Rectal smooth muscle tissue (tissue), 1 donor: ENCODE measurements around the gene AMMECR1L.
"Not testable (repeated sequence)": the region's sequence is repeated elsewhere in the genome, so short reads cannot be mapped to it uniquely, and the experiment has no call there.

Experiments
- H3K27ac ChIP-seq: one replicate; pipeline ENCODE4 v1.7.0; 2013; ENCODE audit warnings: low read depth, low read length, inconsistent platforms
- H3K27me3 ChIP-seq: one replicate; pipeline ENCODE4 v1.7.0; 2013; ENCODE audit warnings: low read length; ENCODE audit not compliant: control insufficient read depth, insufficient read depth
- H3K36me3 ChIP-seq: one replicate; pipeline ENCODE4 v1.7.0; 2013; ENCODE audit warnings: low read length; ENCODE audit not compliant: control insufficient read depth, insufficient read depth
- H3K4me1 ChIP-seq: one replicate; pipeline ENCODE4 v1.7.0; 2013; ENCODE audit warnings: low read length; ENCODE audit not compliant: control insufficient read depth, insufficient read depth
- H3K4me3 ChIP-seq: one replicate; pipeline ENCODE4 v1.7.0; 2013; ENCODE audit warnings: low read length
- H3K9ac ChIP-seq: one replicate; pipeline ENCODE4 v1.7.0; 2013; ENCODE audit warnings: low read length

AMMECR1L gene

GRCh38 chr2:127901339-127902056 is 15.7 kb upstream of the AMMECR1L start:
- no peaks in the 10 kb centered on the region for H3K36me3 ChIP-seq
- peaks cover 5% of the 10 kb centered on the region for H3K4me1 ChIP-seq
- no peaks in the 10 kb centered on the region for H3K27me3 ChIP-seq
- peak overlapping the region; percentile 89 for H3K27ac ChIP-seq
- H3K9ac ChIP-seq = no peak overlapping the region
- H3K4me3 ChIP-seq = no peak overlapping the region

- H3K9ac ChIP-seq = no peak overlapping the region
- no peak overlapping the region for H3K27ac ChIP-seq
- no peaks in the 10 kb centered on the region for H3K36me3 ChIP-seq
- H3K27me3 ChIP-seq = no peaks in the 10 kb centered on the region
- H3K4me3 ChIP-seq = no peak overlapping the region
- H3K4me1 ChIP-seq = peaks cover 5% of the 10 kb centered on the region
Observed at GRCh38 chr2:127897531-127898211, 11.9 kb upstream of the AMMECR1L start.

DNA sequence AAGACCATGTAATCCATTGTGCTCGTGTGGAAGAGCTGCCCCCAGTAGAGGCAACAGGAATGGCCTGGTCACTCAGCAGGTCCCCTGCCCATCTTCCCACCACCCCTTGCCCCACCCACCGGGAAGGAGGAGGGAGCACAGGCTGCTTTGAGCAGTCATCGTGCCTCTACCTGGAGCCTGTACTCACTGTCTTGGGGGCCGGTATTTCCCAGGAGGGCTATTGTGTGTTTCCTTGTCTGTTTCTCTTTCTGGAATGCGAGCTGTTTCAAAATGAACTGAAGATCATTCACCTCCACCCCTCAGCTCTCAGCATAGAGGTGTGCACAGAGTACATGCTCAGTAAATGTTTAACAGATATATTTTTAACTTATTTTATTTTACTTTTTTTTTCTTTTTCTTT is 7.7 kb upstream of the AMMECR1L start:
- Histone ChIP-seq H3K9ac (no peak overlapping the region), H3K27ac (no peak overlapping the region), H3K4me1 (no peaks in the 10 kb centered on the region), H3K36me3 (no peaks in the 10 kb centered on the region), H3K27me3 (no peaks in the 10 kb centered on the region), H3K4me3 (no peak overlapping the region)

DNA sequence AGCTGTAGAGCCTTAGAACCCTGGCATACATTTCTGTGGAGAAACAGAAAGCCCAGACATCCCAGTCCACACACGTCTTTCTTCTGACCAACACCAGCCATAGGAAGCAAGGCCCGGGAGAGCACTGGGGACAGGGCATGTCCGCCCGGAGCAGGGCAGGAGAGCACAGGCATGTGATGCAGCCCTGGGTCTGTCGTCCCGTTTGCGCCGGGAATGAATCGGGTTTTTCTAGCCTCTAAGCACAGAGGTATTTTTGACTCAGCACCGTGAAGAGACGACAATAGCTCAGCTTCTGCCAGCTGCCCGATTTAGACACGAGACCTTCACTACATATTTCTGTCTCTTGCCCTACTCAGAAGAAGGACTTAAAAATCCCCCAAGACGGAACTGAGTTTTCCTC is 7.3 kb upstream of the AMMECR1L start:
- no peak overlapping the region for H3K9ac ChIP-seq
- no peak overlapping the region for H3K27ac ChIP-seq
- no peaks in the 10 kb centered on the region for H3K27me3 ChIP-seq
- peaks cover 2% of the 10 kb centered on the region for H3K4me1 ChIP-seq
- no peaks in the 10 kb centered on the region for H3K36me3 ChIP-seq
- no peak overlapping the region for H3K4me3 ChIP-seq

- Histone ChIP-seq H3K9ac (no peak overlapping the region), H3K27ac (no peak overlapping the region), H3K4me3 (no peak overlapping the region), H3K4me1 (peaks cover 11% of the 10 kb centered on the region), H3K27me3 (no peaks in the 10 kb centered on the region), H3K36me3 (no peaks in the 10 kb centered on the region)
Observed at GRCh38 chr2:127891811-127892210, 6.1 kb upstream of the AMMECR1L start.

GRCh38 chr2:127890756-127891155 is 5.0 kb upstream of the AMMECR1L start:
- H3K4me3 ChIP-seq, H3K27ac ChIP-seq, H3K27me3 ChIP-seq, H3K9ac ChIP-seq, H3K36me3 ChIP-seq: not testable (repeated sequence)
- H3K4me1 ChIP-seq = peaks cover 11% of the 10 kb centered on the region

- Histone ChIP-seq H3K27me3 (no peaks in the 10 kb centered on the region), H3K36me3 (no peaks in the 10 kb centered on the region), H3K4me1 (peaks cover 20% of the 10 kb centered on the region), H3K27ac (no peak overlapping the region), H3K4me3 (no peak overlapping the region), H3K9ac (no peak overlapping the region)
Observed at GRCh38 chr2:127888772-127889171, 3.0 kb upstream of the AMMECR1L start.

DNA sequence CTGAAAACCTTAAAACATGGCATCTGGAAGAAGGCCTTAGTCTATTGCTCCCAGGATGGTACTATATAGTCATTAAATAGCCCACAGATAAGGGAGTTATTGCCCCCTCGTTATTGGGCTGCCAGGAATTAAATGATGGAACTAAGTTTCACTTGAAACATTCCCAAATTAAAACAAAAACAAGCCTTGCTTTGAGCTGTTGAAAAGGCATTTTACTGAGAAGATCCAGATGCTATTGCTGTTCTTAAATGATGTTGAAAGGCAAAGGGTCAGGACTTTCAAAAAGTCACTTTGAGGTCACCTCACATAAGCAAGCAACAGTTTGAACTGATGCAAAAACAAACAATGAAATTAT is 2.0 kb upstream of the AMMECR1L start:
- Histone ChIP-seq H3K36me3 (no peaks in the 10 kb centered on the region), H3K4me1 (peaks cover 20% of the 10 kb centered on the region), H3K4me3 (peak overlapping the region; percentile 8), H3K9ac (no peak overlapping the region), H3K27ac (peak overlapping the region; percentile 79), H3K27me3 (no peaks in the 10 kb centered on the region)

GRCh38 chr2:127887082-127887775 is 1.5 kb upstream of the AMMECR1L start:
- peaks cover 20% of the 10 kb centered on the region for H3K4me1 ChIP-seq
- no peaks in the 10 kb centered on the region for H3K27me3 ChIP-seq
- H3K36me3 ChIP-seq = no peaks in the 10 kb centered on the region
- H3K4me3 ChIP-seq = peak overlapping the region; percentile 48
- H3K9ac ChIP-seq = peak overlapping the region; percentile 21
- peak overlapping the region; percentile 79 for H3K27ac ChIP-seq

GRCh38 chr2:127886593-127886935 is 808 bp upstream of the AMMECR1L start:
- Histone ChIP-seq H3K4me1 (peaks cover 20% of the 10 kb centered on the region), H3K4me3 (peak overlapping the region; percentile 65), H3K27ac (peak overlapping the region; percentile 89)
- not testable (repeated sequence) for H3K9ac ChIP-seq, H3K27me3 ChIP-seq, H3K36me3 ChIP-seq

DNA sequence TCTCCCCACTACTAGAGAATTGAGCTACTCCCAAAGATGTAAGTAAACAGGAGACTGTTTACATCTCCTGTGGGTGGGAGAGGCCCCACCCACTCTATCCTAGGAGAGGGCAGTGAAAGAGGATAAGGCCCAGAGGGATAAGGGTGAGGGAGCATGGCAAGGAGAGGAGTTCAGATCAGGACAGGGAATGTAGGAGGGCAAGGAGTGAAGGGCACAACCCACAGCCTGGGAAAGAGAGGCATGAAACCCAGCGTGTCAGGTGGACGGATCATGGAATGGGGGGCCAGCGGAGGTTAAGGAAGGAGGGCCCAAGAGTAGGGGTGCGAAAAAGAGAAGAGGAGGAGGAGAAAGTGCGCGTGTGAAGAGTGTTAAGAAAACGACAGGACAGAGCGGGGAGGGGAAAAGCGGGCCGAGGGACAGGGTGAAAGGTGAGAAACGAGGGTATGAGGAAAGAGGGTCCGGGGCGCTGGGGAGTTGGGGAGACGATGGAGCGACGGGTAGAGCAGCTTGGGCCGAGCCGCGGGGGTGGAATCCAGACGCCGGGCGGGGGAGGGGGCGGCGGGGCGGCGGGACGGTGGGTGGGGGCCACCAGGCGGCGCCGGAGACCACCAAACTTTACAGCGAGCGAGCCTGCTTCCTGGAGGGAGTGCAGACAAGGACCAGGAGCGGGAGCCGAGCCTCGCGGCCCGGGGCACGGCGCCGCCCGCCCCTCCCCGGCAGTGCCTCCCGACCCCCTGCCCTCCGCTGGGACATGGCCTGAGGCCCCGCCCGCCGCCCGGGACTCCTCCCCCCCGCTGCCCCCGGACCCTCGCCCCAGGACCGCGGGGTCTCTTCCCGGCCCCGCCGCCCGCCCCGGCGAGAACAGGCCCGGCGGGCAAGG is 655 bp downstream of the AMMECR1L start:
- H3K9ac ChIP-seq = not testable (repeated sequence)
- Histone ChIP-seq H3K4me1 (peaks cover 20% of the 10 kb centered on the region), H3K4me3 (peak overlapping the region; percentile 68)

GRCh38 chr2:127884436-127884835 is 1.3 kb downstream of the AMMECR1L start:
- Histone ChIP-seq H3K4me3 (peak overlapping the region; percentile 68), H3K36me3 (no peaks in the 10 kb centered on the region), H3K9ac (peak overlapping the region; percentile 5), H3K27me3 (no peaks in the 10 kb centered on the region), H3K27ac (peak overlapping the region; percentile 59), H3K4me1 (peaks cover 20% of the 10 kb centered on the region)

More for the DNA sequence above, 655 bp downstream of the AMMECR1L start:
- peak overlapping the region; percentile 59 for H3K27ac ChIP-seq
- H3K36me3 ChIP-seq, H3K27me3 ChIP-seq: not testable (repeated sequence)
